HG03460 (cell line): ENCODE measurements around the gene NDOR1.

Source experiments
- ATAC-seq: cut with Tn5 transposase; IDR thresholded peaks from one replicate; pipeline ENCODE4 v1.9.1; 2021; ENCODE audit not compliant: unreplicated experiment

Gene NDOR1

DNA sequence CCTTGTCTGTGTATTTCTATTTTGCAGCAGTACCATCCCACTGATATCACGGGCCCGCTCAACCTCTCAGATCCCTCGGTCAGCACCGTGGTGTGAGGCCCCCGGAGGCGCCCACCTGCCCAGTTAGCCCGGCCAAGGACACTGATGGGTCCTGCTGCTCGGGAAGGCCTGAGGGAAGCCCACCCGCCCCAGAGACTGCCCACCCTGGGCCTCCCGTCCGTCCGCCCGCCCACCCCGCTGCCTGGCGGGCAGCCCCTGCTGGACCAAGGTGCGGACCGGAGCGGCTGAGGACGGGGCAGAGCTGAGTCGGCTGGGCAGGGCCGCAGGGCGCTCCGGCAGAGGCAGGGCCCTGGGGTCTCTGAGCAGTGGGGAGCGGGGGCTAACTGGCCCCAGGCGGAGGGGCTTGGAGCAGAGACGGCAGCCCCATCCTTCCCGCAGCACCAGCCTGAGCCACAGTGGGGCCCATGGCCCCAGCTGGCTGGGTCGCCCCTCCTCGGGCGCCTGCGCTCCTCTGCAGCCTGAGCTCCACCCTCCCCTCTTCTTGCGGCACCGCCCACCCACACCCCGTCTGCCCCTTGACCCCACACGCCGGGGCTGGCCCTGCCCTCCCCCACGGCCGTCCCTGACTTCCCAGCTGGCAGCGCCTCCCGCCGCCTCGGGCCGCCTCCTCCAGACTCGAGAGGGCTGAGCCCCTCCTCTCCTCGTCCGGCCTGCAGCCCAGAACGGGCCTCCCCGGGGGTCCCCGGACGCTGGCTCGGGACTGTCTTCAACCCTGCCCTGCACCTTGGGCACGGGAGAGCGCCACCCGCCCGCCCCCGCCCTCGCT, 37.5 kb upstream of the NDOR1 start:
- no peak for ATAC-seq

DNA sequence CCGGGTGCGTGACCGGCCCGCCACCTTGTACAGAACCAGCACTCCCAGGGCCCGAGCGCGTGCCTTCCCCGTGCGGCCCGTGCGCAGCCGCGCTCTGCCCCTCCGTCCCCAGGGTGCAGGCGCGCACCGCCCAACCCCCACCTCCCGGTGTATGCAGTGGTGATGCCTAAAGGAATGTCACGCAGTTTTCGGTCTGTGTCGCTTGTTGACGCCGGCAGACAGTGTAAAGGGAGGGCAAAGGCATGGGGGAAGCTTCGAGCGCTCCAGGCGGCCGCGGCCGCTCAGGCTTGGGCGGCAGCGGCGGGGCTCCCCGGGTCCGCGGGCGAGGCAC, 37.0 kb upstream of the NDOR1 start:
- no peak for ATAC-seq

DNA sequence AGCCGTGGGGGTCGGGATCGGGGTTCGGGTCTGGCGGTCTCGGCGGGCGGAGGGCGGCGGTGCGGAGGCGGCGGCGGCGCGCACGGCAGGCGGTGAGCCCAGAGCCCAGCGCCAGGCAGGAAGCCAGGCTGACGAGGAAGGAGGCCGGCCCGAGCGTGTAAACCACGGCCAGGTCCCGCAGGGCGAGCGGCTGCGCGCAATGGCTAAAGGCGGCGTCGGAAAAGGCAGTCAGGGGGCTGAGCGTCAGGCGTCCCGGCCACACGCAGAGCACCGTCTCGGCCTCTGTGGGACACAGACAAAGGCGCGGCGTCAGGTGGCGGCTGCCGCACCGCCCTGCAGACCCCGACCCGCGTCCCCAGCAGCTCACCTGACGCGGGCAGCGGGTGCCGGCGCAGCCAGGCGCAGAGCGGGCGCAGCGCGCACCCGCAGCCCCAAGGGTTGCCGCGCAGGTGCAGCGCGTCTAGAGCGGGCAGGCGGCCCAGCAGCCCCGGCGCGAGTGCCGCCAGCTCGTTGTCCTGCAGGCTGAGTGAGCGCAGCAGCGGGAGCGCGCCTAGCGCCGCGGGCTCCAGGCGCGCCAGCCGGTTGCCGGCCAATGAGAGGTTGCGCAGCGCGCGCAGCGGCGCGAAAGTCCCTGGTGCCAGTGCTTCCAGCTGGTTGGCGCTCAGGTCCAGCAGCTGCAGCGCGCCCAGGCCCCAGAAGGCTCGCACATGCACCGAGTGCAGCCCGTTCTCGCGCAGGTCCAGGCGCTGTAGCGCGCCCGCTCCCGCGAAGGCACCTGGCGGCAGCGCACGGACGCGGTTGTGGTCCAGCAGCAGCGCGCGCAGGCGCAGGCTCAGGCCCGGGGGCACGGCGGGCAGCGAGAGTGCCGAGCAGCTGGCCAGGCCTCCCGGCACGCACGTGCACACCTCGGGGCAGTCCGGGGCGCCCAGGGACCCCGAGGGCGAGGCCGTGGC, 36.3 kb upstream of the NDOR1 start:
- ATAC-seq: no peak

DNA sequence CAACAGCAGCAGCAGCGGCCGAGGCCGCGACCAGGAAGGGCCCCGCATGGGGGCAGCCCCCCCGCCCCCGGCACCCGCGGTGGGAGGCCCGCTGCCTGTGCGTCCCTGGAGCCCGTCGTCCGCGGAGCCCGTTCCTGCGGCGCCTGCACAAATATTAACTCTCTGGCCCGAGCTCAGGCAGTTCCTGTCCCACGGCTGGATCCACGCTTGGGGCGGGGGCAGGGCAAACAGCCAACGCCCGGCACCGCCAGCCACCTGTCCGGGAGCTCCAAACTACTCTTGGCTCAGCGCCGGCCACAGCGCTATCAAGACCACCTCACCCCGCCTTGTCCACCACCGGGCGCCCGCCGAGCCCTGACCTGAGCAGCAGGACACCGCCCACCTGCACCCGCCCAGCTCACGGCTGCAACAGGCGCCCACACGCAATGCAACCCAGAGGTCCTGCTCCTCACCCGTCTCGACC, 35.6 kb upstream of the NDOR1 start, which contains the start of gene LRRC26:
Gene LRRC26, minus strand, starts transcription at position 156 of the 463 bp plus-strand sequence. Its CDS starts 108 bp downstream, at position 48.
- no peak for ATAC-seq

GRCh38 chr9:137170486-137171148, 34.9 kb upstream of the NDOR1 start:
- no peak for ATAC-seq

DNA sequence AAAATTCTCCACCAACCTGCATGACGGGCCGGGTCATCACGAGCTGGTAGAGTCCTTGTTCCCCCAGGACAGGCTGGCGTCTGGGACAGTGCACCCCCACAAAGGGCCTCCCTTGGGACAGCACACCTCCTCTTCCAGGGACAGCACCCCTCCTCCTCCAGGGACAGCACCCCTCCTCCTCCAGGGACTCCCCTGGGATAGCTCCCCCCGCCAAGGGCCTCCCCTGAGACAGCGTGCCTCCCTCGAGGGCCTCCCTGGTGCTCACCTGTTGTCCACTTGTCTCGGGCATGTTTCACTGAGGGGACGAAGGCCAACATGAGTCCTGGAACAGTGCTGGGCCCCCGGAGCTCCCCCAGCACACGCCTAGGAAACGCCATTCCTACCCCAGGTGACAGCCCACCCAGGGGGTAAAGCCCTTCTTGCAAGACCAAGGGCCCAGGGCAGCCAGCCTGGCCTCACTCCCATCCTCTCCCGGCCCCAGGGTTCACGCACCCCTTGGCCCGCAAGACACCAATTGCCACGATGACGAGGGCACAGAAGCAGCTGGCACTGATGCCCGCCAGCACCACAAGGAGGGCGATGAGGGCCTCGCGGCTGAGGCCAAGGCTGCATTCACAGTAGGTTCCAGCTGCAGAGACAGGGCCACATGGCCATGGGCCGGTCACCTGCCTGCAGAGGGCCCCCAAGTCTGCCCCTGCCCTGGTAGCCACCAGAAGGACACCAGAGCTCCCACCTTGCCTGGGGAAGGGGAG, 34.2 kb upstream of the NDOR1 start:
- no peak for ATAC-seq

- no peak for ATAC-seq
These were observed 32.4 kb upstream of the NDOR1 start for GRCh38 chr9:137172901-137173795.

DNA sequence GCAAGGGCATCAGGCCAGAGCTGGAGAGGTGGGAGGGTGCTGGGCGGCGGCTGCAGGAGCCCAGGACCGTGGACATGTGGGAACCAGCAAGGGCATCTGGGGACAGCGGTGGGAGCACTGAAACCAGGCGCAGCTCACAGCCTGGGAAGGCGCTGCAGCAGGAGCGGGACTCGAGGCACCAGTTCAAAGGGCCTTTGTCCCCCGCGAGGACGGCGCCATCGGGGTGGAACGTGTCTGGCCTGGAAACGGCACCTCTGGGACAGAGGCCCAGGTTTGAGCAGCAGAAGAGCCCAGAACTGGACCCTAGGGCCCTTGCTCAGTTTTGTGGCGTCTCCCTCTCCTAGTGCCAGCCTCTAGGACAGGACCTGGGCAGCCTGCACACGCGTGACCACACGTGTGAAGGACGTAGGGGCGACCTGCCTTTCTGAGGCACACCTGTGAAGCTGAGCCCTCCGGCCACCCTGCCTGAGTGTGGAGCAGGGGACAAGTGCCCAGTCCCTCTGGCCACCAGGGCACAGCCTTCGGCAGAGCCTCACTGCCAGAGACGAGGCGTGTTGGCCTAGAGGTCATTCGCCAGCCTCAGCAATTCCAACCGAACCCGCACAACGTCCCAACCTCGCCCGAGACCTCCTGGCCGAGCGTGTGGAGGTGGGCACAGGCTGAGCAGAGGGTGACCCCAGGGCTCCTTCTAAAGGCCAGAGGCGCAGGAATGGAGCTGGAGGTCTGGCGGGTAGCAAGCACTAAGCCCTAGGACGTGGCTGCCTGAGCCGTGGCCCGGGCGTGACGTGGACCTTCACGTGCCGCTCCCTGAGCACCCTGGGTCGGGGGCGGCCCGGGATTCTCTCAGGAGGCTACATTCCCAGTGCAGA, 31.5 kb upstream of the NDOR1 start:
- no peak for ATAC-seq

- ATAC-seq: no peak
These were observed 30.7 kb upstream of the NDOR1 start for GRCh38 chr9:137174722-137175293.

DNA sequence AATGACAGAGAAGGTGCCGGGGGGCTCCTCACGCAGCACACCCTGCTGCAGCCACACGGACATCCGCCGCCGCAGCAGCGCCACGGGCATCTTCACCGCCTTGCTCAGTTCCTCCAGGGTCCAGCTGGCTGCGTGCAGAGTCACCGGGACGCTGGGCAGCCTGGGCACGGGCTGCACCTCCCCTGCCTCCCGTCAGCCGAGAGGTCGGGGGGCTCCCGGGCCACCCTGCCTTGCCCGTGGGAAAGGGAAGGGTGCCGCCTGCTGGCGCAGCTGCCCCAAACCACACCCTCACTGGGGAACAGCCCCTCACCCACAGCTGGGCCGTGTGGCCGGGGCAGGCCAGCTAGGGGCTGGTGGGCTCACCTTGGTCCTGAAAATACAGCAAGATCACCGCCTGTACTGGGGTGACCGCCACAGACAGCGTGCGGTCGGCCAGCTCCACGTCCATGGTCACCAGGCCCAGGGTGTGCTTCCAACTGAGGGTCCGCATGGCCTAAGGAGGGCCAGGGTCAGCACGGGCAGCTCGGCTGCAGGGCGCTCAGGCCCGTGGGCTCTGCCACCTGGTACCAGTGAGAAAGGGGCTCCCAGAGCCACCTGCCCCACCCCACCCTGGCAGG, 30.0 kb upstream of the NDOR1 start:
- no peak for ATAC-seq

GRCh38 chr9:137176302-137177182, 29.0 kb upstream of the NDOR1 start:
- no peak for ATAC-seq

DNA sequence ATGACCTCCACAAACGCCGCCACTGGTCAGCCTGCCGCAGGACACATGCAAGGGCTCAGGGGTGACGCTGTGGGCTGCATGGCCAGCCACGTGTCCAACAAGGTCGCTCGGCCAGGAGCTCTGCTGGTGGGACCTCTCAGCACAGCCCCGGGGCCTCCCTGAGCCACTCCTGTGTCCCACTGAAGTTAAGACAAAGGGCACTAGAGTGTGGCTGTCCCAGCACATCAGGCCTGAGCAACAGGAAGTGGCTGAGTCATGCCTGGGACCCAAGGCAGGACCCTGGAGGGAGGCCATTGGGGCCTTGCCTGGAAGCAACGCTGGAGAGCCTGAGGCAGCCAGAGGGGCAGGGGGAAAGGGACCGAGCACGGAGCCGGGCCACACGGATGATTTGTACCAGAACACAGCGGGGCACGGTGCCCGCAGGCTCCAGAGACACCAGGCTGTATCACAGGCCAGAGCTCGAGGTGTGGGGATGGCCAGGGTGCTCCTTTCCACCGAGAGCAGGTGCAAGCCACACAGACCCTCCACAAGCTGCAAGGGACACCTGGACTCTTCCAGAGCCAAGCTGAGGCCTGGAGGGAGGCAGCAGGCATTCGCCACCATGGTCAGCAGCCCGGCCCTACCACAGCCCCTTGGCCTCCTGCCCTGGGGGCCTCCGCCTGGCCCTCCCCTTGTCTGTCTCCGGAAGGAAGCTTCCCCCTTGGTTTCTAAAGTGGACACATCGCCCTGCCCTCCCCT, 27.1 kb upstream of the NDOR1 start:
- ATAC-seq: no peak

DNA sequence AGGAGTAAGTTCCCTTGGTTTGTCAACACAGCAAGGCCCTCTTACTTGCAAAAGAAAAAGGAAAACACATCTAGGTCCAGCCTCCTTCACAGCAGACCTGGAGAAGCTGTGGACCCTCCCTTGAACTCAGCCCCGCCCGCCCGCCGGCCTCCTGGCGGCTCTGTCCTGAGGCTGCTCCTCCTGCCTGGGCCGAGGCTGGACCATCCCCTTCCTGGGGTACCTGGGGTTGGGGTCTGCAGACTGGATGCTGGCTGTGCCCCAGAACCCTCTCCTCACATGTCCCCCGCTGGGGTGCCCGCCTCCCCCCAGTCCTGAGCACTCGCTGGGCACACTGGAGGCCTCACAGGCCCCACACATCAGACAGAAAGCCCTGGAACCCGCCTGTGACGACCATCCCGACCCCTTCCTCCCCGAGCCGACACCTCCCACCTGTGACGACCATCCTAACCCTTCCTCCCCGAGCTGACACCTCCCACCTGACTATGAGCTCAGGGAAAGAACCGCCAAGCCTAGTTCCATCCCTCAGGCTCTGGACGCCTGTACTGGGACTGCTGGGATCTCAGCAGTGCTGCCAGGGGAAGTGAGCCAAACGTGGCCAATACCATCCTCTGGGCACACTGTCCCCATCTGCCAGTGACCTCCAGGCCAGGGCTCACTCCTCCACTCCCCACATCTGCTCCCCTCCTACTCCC, 26.4 kb upstream of the NDOR1 start:
- no peak for ATAC-seq

- ATAC-seq: no peak
These were observed 25.7 kb upstream of the NDOR1 start for GRCh38 chr9:137179761-137180160.

GRCh38 chr9:137180491-137180890, 25.0 kb upstream of the NDOR1 start:
- ATAC-seq: no peak

DNA sequence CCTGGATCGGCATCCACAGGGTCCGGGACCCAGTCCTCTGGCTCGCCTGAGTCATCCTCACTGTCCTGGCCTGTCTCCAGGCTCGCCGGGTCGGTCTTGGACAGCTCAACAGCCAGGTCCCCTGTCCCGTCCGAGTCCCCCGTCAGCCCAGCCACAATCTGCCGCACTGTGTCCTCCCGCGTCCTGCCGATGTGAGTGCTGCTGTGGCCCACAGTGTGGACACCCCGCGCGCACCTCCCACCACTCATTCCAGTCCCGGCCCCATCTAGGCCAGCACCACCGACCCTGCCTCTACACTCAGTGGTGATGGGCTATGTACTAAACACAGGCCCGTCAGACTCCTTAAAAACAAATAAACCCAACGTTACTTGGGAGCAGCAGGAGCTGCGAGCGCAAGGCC, 23.8 kb upstream of the NDOR1 start:
- no peak for ATAC-seq
